IPS DF 6.9 (cell line): ENCODE measurements around the gene PSME3IP1.

Source experiments
- DNase-seq: peaks from one replicate; pipeline ENCODE4 v3.0.0-alpha.2; 2013; ENCODE audit warnings: low read depth, low spot score
- H3K27ac ChIP-seq: one replicate; pipeline ENCODE4 v1.5.1; 2013; ENCODE audit warnings: low read length, control low read depth
- H3K27me3 ChIP-seq: 2 replicates; pipeline ENCODE4 v1.6.1; 2013; ENCODE audit warnings: mild to moderate bottlenecking, low read length; ENCODE audit not compliant: control insufficient read depth, insufficient read depth
- H3K36me3 ChIP-seq: 2 replicates; pipeline ENCODE4 v1.6.1; 2013; ENCODE audit warnings: low read length; ENCODE audit not compliant: control insufficient read depth, insufficient read depth
- H3K4me1 ChIP-seq: 2 replicates; pipeline ENCODE4 v1.6.1; 2013; ENCODE audit warnings: low read length; ENCODE audit not compliant: control insufficient read depth, insufficient read depth
- H3K4me3 ChIP-seq: 2 replicates; pipeline ENCODE4 v1.5.1; 2013; ENCODE audit warnings: mild to moderate bottlenecking, low read length
- H3K9me3 ChIP-seq: 2 replicates; pipeline ENCODE4 v1.6.1; 2013; ENCODE audit warnings: low read length, inconsistent platforms; ENCODE audit not compliant: control insufficient read depth, insufficient read depth
- WGBS: extraction: QIAGEN DNeasy Blood & Tissue Kit; methylation state at CpG from one replicate; pipeline ENCODE4 v1.1.7; 2013; ENCODE audit warnings: mixed read lengths, missing lambda C conversion rate; ENCODE audit not compliant: insufficient read length, insufficient coverage; 5-methylcytosine and 5-hydroxymethylcytosine counted together

Gene PSME3IP1, protein sequence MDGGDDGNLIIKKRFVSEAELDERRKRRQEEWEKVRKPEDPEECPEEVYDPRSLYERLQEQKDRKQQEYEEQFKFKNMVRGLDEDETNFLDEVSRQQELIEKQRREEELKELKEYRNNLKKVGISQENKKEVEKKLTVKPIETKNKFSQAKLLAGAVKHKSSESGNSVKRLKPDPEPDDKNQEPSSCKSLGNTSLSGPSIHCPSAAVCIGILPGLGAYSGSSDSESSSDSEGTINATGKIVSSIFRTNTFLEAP

DNA sequence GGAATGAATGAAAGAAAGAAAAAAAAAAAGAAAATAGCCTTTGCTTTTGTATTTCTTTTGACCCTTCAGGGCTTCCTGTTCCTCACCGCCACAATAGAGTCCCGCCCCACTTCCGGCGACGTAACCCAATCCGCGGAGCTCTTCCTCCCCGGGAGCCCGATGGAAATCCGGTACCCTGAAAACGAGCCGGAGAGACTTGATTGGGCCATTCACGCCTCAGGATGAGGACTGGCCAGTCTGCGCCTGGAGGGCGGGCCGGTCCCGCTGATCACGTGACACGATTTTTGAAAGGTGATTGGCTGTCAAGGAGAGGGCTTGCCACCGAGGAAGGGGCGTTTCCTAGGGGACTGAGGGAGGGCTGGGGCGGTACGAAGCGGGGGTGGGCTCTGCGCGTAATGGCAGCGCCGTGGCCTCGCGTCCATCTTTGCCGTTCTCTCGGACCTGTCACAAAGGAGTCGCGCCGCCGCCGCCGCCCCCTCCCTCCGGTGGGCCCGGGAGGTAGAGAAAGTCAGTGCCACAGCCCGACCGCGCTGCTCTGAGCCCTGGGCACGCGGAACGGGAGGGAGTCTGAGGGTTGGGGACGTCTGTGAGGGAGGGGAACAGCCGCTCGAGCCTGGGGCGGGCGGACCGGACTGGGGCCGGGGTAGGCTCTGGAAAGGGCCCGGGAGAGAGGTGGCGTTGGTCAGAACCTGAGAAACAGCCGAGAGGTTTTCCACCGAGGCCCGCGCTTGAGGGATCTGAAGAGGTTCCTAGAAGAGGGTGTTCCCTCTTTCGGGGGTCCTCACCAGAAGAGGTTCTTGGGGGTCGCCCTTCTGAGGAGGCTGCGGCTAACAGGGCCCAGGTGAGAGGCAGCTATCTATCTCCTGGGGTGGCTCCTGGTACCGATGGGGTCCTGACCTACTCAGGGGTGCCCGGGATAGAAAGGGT is at the start of gene PSME3IP1, which contains the start of gene RSPRY1:
Gene PSME3IP1, minus strand, starts transcription at position 95 of the 927 bp plus-strand sequence. CDS start 12,185 bp downstream, outside the sequence.
Gene RSPRY1, plus strand, starts transcription at position 385 of the 927 bp plus-strand sequence. CDS start 18,330 bp downstream, outside the sequence.
- Histone ChIP-seq H3K27ac (no peak within 1 kb of the TSS), H3K36me3 (no peaks in the 10 kb centered on the region), H3K27me3 (no peaks in the 10 kb centered on the region), H3K4me3 (peak within 1 kb of the TSS; percentile 99), H3K9me3 (no peaks in the 10 kb centered on the region), H3K4me1 (peaks cover 2% of the 10 kb centered on the region; the same call in 1 of the 2 replicates)
- no CpG with 5 or more reads among the region's 64 CpGs for WGBS
- peak; percentile 99 for DNase-seq

DNA sequence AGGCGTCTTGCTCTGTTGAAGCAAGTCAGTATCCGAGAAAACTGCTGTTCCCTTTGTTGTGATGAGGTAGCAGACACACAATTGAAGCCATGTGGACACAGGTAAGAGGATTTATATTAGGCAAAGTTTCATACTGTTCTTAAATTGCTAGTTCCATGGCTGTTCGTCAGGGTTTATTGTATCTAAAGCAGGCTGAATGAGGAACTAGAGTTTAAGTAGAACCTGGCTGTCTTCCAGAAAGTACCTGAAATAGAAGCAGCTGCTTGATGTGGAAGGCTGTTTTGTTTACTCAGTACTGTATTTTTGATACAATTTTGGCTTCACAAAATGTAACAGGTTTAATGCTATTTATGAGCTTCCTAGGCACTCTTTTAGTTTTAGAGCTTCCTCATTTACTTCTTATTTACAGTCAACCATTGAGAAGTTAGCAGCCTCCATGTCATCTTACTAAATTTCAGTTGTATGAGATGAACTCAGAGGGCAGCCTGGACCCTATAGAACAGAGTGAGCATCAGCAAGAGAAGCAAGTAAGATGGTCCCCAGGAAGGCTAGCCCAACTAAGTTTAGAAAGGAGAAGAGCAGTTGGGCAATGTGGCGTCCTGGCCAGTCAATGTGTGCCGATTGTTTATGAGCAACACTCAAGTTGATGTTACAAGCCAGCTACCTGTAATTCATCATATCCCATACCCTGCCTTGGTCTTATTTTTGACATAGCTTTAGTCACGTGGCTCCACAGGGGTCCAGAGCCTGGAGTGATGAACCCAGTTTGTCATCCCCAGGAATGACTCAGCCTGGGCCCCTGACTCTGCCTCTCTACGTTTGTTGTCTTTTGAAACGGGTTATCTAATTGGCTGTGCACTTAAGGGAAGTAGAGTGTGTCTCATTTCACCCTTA is 49.5 kb upstream of the PSME3IP1 start:
- H3K4me3 ChIP-seq: no peak overlapping the region
- no peak for DNase-seq
- H3K4me1 ChIP-seq: no peaks in the 10 kb centered on the region
- no peak overlapping the region for H3K27ac ChIP-seq
- H3K36me3 ChIP-seq: peaks cover 6% of the 10 kb centered on the region; the same call in 1 of the 2 replicates
- no CpG with 5 or more reads among the region's 8 CpGs for WGBS
- H3K27me3 ChIP-seq: no peaks in the 10 kb centered on the region
- no peaks in the 10 kb centered on the region for H3K9me3 ChIP-seq

GRCh38 chr16:57234707-57235092 is 48.9 kb upstream of the PSME3IP1 start:
- no peak overlapping the region for H3K27ac ChIP-seq
- no peak overlapping the region for H3K4me3 ChIP-seq
- H3K36me3 ChIP-seq: peaks cover 6% of the 10 kb centered on the region; the same call in 1 of the 2 replicates
- no peaks in the 10 kb centered on the region for H3K4me1 ChIP-seq
- H3K27me3 ChIP-seq: no peaks in the 10 kb centered on the region
- no peak for DNase-seq
- H3K9me3 ChIP-seq: no peaks in the 10 kb centered on the region

DNA sequence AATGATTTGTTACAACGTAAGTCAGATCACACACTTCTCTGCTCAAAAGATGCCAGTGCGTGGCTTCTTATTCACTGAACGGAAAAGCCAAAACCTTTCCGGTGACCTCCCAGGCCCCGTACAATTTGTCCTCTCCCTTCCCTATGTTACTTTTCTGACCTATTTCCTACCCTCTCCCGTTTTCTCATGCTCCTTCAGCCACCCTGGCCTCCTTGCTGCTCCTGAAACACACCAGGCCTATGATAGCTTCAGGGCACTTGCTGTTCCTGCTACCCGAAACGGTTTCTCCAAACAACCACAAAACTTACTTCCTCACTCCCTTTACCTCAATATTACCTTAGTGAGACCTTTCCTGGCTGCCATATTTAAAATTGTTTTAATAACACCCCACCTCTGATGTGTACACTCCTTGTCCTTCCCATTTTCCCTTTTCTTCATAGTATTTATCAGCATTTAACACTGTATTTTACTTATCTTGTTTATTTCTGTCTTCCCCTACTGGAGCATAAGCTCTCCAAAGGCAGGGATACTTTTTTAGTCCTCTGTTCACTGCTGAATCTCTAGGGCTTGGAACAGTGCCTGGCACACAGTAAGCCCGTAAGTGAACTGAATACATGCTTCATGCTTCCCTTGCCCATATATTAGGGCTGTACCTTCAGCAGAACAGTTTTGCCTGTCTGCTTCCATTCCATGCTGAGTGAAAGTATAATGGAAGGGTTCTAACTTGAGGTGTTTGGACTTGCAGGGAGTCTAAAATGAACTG is 48.3 kb upstream of the PSME3IP1 start:
- no CpG with 5 or more reads among the region's 9 CpGs for WGBS

DNA sequence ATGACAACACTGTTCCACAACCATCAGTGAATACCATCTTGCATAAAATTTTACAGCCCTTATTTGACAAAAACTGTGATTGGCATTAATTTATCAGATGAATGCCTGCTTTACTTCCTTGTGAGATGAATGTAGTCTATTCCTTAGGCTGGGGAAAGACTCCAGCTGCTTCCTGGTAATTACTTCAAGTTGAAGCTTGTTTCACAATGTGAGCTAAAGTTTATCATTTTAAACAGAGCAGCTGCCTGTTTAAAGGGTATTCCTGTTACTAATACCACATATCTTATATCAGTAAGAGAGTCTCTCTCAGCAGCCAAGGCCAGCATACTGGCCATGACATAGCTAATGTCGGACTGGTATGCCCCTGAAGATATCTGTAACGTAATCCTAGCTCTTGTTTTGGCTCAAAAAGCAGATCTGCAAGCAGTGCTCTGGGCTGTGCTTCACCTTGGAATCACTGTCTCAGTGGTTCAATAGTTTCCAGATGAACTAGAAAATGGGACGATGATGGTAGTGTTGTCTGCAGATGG is 46.0 kb upstream of the PSME3IP1 start:
- Histone ChIP-seq H3K4me3 (no peak overlapping the region), H3K36me3 (peaks cover 9% of the 10 kb centered on the region; the same call in 1 of the 2 replicates), H3K27me3 (0 out of 2 replicates have a peak, but pooled peaks cover 1% of the 10 kb centered on the region), H3K4me1 (no peaks in the 10 kb centered on the region), H3K27ac (no peak overlapping the region), H3K9me3 (no peaks in the 10 kb centered on the region)
- no CpG with 5 or more reads among the region's 3 CpGs for WGBS
- DNase-seq: no peak

More for the DNA sequence above, 48.3 kb upstream of the PSME3IP1 start:
- Histone ChIP-seq H3K4me1 (no peaks in the 10 kb centered on the region), H3K27me3 (no peaks in the 10 kb centered on the region), H3K36me3 (peaks cover 6% of the 10 kb centered on the region; the same call in 1 of the 2 replicates), H3K9me3 (no peaks in the 10 kb centered on the region), H3K4me3 (no peak overlapping the region), H3K27ac (no peak overlapping the region)
- DNase-seq: no peak

GRCh38 chr16:57229079-57229478 is 43.2 kb upstream of the PSME3IP1 start:
- Histone ChIP-seq H3K27ac (no peak overlapping the region), H3K27me3 (0 out of 2 replicates have a peak, but pooled peaks cover 1% of the 10 kb centered on the region), H3K36me3 (peaks cover 9% of the 10 kb centered on the region; the same call in 1 of the 2 replicates), H3K4me3 (no peak overlapping the region), H3K4me1 (no peaks in the 10 kb centered on the region), H3K9me3 (no peaks in the 10 kb centered on the region)
- no peak for DNase-seq
- WGBS: no CpG with 5 or more reads among the region's 1 CpG

- peaks cover 4% of the 10 kb centered on the region; the same call in 1 of the 2 replicates for H3K36me3 ChIP-seq
- DNase-seq: no peak
These were observed 41.1 kb upstream of the PSME3IP1 start for GRCh38 chr16:57226701-57227621.

GRCh38 chr16:57225978-57226377 is 40.1 kb upstream of the PSME3IP1 start:
- Histone ChIP-seq H3K27me3 (0 out of 2 replicates have a peak, but pooled peaks cover 1% of the 10 kb centered on the region), H3K4me3 (no peak overlapping the region), H3K27ac (no peak overlapping the region), H3K9me3 (no peaks in the 10 kb centered on the region), H3K4me1 (no peaks in the 10 kb centered on the region), H3K36me3 (peaks cover 3% of the 10 kb centered on the region; the same call in 1 of the 2 replicates)
- DNase-seq: no peak
- WGBS: no CpG with 5 or more reads among the region's 7 CpGs

More at GRCh38 chr16:57226701-57227621, 41.1 kb upstream of the PSME3IP1 start:
- Histone ChIP-seq H3K9me3 (no peaks in the 10 kb centered on the region), H3K27ac (no peak overlapping the region), H3K27me3 (0 out of 2 replicates have a peak, but pooled peaks cover 1% of the 10 kb centered on the region), H3K4me3 (no peak overlapping the region), H3K4me1 (no peaks in the 10 kb centered on the region)
- no CpG with 5 or more reads among the region's 4 CpGs for WGBS
